Neural cell (in vitro differentiated cells): ENCODE results near the gene RAE1.

Experiments
- CTCF ChIP-seq: fragments of 450-650 bp; IDR thresholded peaks from 2 replicates; pipeline ENCODE4 v1.5.1; 2014; ENCODE audit warnings: antibody characterized with exemption, mild to moderate bottlenecking, moderate library complexity; ENCODE audit not compliant: poor library complexity, severe bottlenecking
- EP300 ChIP-seq: fragments of 450-650 bp; conservative IDR thresholded peaks from 2 replicates; pipeline ENCODE4 v1.6.1; 2014; ENCODE audit warnings: antibody characterized with exemption, mild to moderate bottlenecking, moderate library complexity; ENCODE audit not compliant: poor library complexity, severe bottlenecking
- EZH2 ChIP-seq: fragments of 200-600, 300-800 bp; shearing (Covaris generic), sonication (generic); IDR thresholded peaks from 2 replicates; pipeline ENCODE4 v1.6.1; 2014; ENCODE audit warnings: antibody characterized with exemption, low read length, borderline replicate concordance, mild to moderate bottlenecking; ENCODE audit not compliant: insufficient read depth, poor library complexity, severe bottlenecking
- MXI1 ChIP-seq: fragments of 450-650 bp; conservative IDR thresholded peaks from 2 replicates; pipeline ENCODE4 v1.6.1; 2014; ENCODE audit warnings: antibody characterized with exemption, mild to moderate bottlenecking; ENCODE audit not compliant: poor library complexity, severe bottlenecking
- POLR2AphosphoS5 ChIP-seq: IDR thresholded peaks from 2 replicates; pipeline ENCODE4 v1.6.1; 2012
- RAD21 ChIP-seq: fragments of 450-650 bp; conservative IDR thresholded peaks from 2 replicates; pipeline ENCODE4 v1.6.1; 2014; ENCODE audit warnings: antibody characterized with exemption, mild to moderate bottlenecking, moderate library complexity
- SMC3 ChIP-seq: fragments of 450-650 bp; conservative IDR thresholded peaks from 2 replicates; pipeline ENCODE4 v1.6.1; 2014; ENCODE audit warnings: antibody characterized with exemption, mild to moderate bottlenecking, moderate library complexity; ENCODE audit not compliant: poor library complexity
- TAF1 ChIP-seq: IDR thresholded peaks from 2 replicates; pipeline ENCODE4 v1.6.1; 2012; ENCODE audit warnings: low read depth
- TF ChIP-seq, protein P1 (sequence below): IDR thresholded peaks from 2 replicates; pipeline ENCODE4 v1.6.1; 2012; ENCODE audit warnings: borderline replicate concordance

GRCh38 chr20:57414867-57415592 lies 64.0 kb downstream of the RAE1 start:
- TF ChIP-seq CTCF (no peak), POLR2AphosphoS5 (no peak), EP300 (no peak), EZH2 (no peak), RAD21 (no peak), SMC3 (no peak), MXI1 (no peak), TAF1 (no peak)
- TF ChIP-seq, protein P1, sequence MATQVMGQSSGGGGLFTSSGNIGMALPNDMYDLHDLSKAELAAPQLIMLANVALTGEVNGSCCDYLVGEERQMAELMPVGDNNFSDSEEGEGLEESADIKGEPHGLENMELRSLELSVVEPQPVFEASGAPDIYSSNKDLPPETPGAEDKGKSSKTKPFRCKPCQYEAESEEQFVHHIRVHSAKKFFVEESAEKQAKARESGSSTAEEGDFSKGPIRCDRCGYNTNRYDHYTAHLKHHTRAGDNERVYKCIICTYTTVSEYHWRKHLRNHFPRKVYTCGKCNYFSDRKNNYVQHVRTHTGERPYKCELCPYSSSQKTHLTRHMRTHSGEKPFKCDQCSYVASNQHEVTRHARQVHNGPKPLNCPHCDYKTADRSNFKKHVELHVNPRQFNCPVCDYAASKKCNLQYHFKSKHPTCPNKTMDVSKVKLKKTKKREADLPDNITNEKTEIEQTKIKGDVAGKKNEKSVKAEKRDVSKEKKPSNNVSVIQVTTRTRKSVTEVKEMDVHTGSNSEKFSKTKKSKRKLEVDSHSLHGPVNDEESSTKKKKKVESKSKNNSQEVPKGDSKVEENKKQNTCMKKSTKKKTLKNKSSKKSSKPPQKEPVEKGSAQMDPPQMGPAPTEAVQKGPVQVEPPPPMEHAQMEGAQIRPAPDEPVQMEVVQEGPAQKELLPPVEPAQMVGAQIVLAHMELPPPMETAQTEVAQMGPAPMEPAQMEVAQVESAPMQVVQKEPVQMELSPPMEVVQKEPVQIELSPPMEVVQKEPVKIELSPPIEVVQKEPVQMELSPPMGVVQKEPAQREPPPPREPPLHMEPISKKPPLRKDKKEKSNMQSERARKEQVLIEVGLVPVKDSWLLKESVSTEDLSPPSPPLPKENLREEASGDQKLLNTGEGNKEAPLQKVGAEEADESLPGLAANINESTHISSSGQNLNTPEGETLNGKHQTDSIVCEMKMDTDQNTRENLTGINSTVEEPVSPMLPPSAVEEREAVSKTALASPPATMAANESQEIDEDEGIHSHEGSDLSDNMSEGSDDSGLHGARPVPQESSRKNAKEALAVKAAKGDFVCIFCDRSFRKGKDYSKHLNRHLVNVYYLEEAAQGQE: no peak
